Adrenal gland (tissue), 12 donors: ENCODE results near the gene NPIPA5. TPM values are rescaled to one million over a fixed set of nuclear protein-coding genes. Genes with fewer than 3 reads are reported as not detected.
A peak's percentile ranks its signal among the peaks of the same experiment; 100 is the strongest.
"Not testable (repeated sequence)": the region's sequence is repeated elsewhere in the genome, so short reads cannot be mapped to it uniquely, and the experiment has no call there.

ENCODE experiments used
- DNase-seq, 7 donors: peaks; one replicate each; pipeline ENCODE4 v3.0.0-alpha.2; 2019 to 2020
- H3K27ac ChIP-seq, 5 donors: fragments of 200-600 bp; sonication (generic) in 4 of 5; 1 replicate in 3 of 5; 2 replicates in 2 of 5; pipeline versions ENCODE4 v1.5.1 to v1.8.0; 2016 to 2020; ENCODE audit warnings: mild to moderate bottlenecking in 1 of 5
- H3K27me3 ChIP-seq: fragments of 200-600 bp; 2 replicates; pipeline ENCODE4 v1.8.0; 2021
- H3K36me3 ChIP-seq, 2 donors: fragments of 200-600 bp; replicated peaks in 1 of 2; 1 replicate in 1 of 2; 2 replicates in 1 of 2; pipeline versions ENCODE4 v1.5.1 to v1.8.0; 2018 to 2022
- H3K4me1 ChIP-seq, 2 donors: fragments of 200-600 bp; replicated peaks in 1 of 2; 1 replicate in 1 of 2; 2 replicates in 1 of 2; pipeline versions ENCODE4 v1.5.1 to v1.8.0; 2018 to 2021
- H3K4me3 ChIP-seq, 4 donors: fragments of 200-600 bp; sonication (generic) in 3 of 4; one replicate each; pipeline ENCODE4 v1.5.1; 2016 to 2018
- H3K9me3 ChIP-seq, 3 donors: fragments of 200-600 bp; sonication (generic) in 1 of 3; replicated peaks in 1 of 3; 1 replicate in 2 of 3; 2 replicates in 1 of 3; pipeline versions ENCODE4 v1.5.1 to v1.8.0; 2016 to 2021
- POLR2A ChIP-seq, 2 donors: fragments of 450-650 bp; IDR thresholded peaks; one replicate each; pipeline ENCODE4 v1.6.1; 2017; ENCODE audit warnings: antibody characterized with exemption in 2 of 2, mild to moderate bottlenecking in 2 of 2, moderate library complexity in 1 of 2
- WGBS, 4 donors: extraction: QIAGEN DNeasy Blood & Tissue Kit in 2 of 4; methylation state at CpG; one replicate each; pipeline versions ENCODE4 v1.1.5 to v1.1.7; 2013 to 2017; 5-methylcytosine and 5-hydroxymethylcytosine counted together
- intact Hi-C, 2 donors: fragments of 100-400 bp; cut with DNase I; formaldehyde crosslinking; loops; one replicate each; pipeline versions ENCODE4 v1.14.1 to v1.15.0; 2022 to 2023
- polyA plus RNA-seq, 3 donors: library from polyadenylated mRNA; stranded (reverse); fragments of 200-250 nt in 2 of 3; fragments of 350-450 nt in 1 of 3; fragmentation: Illumina TruSeq in 1 of 3; extraction: RNeasy Lipid Tissue Mini Kit (QIAGEN cat#74804) in 1 of 3; gene quantifications; one replicate each; pipeline ENCODE4 v1.2.3, GENCODE V29; 2013 to 2014
- total RNA-seq, 9 donors: library from RNA; depleted of rRNA in 4 of 9; stranded (reverse); fragments of >200 nt in 4 of 9; fragments of 120-200 nt in 1 of 9; fragmentation: NEBNext Ultra II Directional in 1 of 9; extraction: Animal tissue kit (Norgen Biotek cat#: 25700) in 1 of 9; gene quantifications; one replicate each; pipeline versions ENCODE4 v1.1.0 to v1.2.4, GENCODE V29; 2013 to 2023
- TF ChIP-seq, protein P1 (sequence below), 6 experiments: fragments of 450-650 bp in 4 of 6; fragments of 200-600 bp in 2 of 6; sonication (generic) in 1 of 6; IDR thresholded peaks; 1 replicate in 5 of 6; 2 replicates in 1 of 6; pipeline versions ENCODE4 v1.5.1 to v1.8.0; 2016 to 2021; ENCODE audit warnings: antibody characterized with exemption in 6 of 6, mild to moderate bottlenecking in 2 of 6, moderate library complexity in 1 of 6
- donor health status: healthy with polysubstance abuse.
- donor health status: Bipolar disorder and iron deficiency.
- donor health status: DM: yes; HTN: yes; CAD: no.
- donor health status: DM: no; HTN: no; CAD: no.
- donor health status: DM: no; HTN: no; CAD: no.
- donor health status: DM: yes; HTN: yes; CAD: no.

The NPIPA5 gene
- total and polyA plus RNA-seq, 12 donors = 4.0 to 169 (median 12.3) TPM

DNA sequence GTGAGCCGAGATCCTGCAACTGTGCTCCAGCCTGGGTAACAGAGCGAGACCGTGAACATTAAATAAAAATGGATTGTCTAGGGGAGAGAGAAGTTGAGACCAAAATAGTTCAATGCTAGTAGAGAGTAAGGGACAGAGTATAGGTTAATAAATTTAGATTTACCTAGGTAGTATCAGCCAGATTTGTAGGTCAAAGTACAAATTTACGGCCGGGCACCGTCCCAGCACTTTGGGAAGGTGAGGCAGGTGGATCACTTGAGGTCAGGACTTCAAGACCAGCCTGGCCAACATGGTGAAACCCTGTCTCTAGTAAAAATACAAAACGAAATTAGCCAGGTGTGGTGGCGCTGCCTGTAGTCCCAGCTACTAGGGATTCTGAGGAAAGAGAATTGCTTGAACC is 44.1 kb upstream of the NPIPA5 start:
- Histone ChIP-seq H3K27ac (no peak overlapping the region), H3K27me3 (no peaks in the 10 kb centered on the region), H3K9me3 (no peaks in the 10 kb centered on the region), H3K4me1 (no peaks in the 10 kb centered on the region), H3K36me3 (no peaks in the 10 kb centered on the region), H3K4me3 (no peak overlapping the region)
- 80 to 88% (median 85%) methylated on average over 8 of the region's 8 CpGs for WGBS, 4 donors
- TF ChIP-seq, protein P1, sequence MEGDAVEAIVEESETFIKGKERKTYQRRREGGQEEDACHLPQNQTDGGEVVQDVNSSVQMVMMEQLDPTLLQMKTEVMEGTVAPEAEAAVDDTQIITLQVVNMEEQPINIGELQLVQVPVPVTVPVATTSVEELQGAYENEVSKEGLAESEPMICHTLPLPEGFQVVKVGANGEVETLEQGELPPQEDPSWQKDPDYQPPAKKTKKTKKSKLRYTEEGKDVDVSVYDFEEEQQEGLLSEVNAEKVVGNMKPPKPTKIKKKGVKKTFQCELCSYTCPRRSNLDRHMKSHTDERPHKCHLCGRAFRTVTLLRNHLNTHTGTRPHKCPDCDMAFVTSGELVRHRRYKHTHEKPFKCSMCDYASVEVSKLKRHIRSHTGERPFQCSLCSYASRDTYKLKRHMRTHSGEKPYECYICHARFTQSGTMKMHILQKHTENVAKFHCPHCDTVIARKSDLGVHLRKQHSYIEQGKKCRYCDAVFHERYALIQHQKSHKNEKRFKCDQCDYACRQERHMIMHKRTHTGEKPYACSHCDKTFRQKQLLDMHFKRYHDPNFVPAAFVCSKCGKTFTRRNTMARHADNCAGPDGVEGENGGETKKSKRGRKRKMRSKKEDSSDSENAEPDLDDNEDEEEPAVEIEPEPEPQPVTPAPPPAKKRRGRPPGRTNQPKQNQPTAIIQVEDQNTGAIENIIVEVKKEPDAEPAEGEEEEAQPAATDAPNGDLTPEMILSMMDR (IDR thresholded peaks at IDR 0.05) = no peak
- intact Hi-C loops = loop anchor here in 1 of 2 donors (10.0 kb wide), 1 partner anchor 283 kb away; no protein-coding TSS in a partner anchor
- no peak for DNase-seq

DNA sequence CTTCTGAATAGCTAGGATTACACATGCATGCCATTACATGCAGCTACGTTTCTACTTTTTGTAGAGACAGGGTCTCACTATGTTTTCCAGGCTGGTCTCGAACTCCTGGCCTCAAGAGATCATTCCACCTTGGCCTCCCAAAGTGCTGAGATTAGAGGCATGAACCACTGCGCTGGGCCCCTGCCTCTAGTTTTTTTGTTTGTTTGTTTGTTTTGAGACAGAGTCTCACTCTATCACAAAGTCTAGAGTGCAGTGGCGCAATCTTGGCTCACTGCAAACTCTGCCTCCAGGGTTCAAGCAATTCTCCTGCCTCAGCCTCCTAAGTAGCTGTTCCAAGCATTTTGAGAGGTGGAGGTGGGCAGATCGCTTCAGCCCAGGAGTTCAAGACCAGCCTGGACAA is 43.6 kb upstream of the NPIPA5 start:
- WGBS, 4 donors = 80 to 92% (median 87%) methylated on average over 5 of the region's 5 CpGs
- intact Hi-C loops = loop anchor here in 1 of 2 donors (10.0 kb wide), 1 partner anchor 283 kb away; no protein-coding TSS in a partner anchor
- H3K9me3 ChIP-seq, H3K27ac ChIP-seq, H3K36me3 ChIP-seq, DNase-seq, H3K4me3 ChIP-seq, H3K4me1 ChIP-seq, H3K27me3 ChIP-seq: not testable (repeated sequence)

DNA sequence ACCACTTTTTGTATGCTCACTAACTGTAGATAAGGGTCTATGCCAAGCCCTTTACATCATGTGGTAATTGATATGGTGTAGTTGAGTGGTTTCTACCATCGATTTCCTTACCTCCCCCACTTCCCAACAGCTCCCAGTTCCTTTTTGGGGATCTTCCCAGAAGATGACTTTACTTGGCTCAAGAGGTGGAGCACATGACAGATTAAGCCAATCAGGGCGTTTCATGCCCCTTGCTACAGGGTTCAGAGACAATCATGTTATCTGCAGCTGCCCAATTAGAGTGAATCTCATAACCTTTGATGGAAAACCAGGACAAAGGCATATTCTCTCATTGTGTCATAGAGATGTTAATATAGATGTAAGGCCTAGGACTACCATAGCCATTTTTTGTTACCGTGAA is 40.1 kb upstream of the NPIPA5 start:
- no peaks in the 10 kb centered on the region for H3K27me3 ChIP-seq
- H3K27ac ChIP-seq = no peak overlapping the region
- DNase-seq = peak in 1 of 7 donors; percentile 2
- intact Hi-C loops = no loop called here
- peaks cover 0 to 12% of the 10 kb centered on the region in 2 donors for H3K4me1 ChIP-seq
- H3K36me3 ChIP-seq = no peaks in the 10 kb centered on the region
- TF ChIP-seq POLR2A (IDR thresholded peaks at IDR 0.05) = no peak
- TF ChIP-seq, protein P1 (IDR thresholded peaks at IDR 0.05) = no peak
- H3K9me3 ChIP-seq = no peaks in the 10 kb centered on the region
- H3K4me3 ChIP-seq = no peak overlapping the region
- WGBS, 4 donors = 71 to 89% (median 86%) methylated on average over 3 of the region's 3 CpGs

DNA sequence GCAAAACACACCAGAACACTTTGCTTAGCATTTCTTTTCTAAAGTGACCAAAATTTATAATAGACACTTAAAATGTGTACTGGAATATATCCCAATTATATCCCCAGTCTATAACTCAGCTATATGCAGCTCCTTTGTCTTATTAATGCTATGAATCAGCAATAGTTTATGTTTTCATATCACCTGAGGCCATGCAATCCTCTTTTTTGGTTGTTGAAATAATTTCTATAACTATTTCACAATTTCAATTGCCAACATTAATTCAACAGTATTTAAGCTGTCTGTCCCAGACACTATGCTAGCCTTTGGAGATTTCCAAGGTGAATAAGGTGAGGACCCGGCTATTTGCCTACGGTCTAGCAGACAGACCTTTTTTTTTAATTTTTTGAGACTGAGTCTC is 39.1 kb upstream of the NPIPA5 start:
- no peaks in the 10 kb centered on the region for H3K27me3 ChIP-seq
- no peak for TF ChIP-seq POLR2A (IDR thresholded peaks at IDR 0.05)
- TF ChIP-seq, protein P1 (IDR thresholded peaks at IDR 0.05) = no peak
- peaks cover 0 to 12% of the 10 kb centered on the region in 2 donors for H3K4me1 ChIP-seq
- H3K9me3 ChIP-seq = no peaks in the 10 kb centered on the region
- H3K4me3 ChIP-seq = no peak overlapping the region
- no peak overlapping the region for H3K27ac ChIP-seq
- DNase-seq = no peak
- H3K36me3 ChIP-seq = no peaks in the 10 kb centered on the region
- WGBS, 4 donors = 92 to 94% (median 94%) methylated on average over 2 of the region's 2 CpGs
- intact Hi-C loops = no loop called here

DNA sequence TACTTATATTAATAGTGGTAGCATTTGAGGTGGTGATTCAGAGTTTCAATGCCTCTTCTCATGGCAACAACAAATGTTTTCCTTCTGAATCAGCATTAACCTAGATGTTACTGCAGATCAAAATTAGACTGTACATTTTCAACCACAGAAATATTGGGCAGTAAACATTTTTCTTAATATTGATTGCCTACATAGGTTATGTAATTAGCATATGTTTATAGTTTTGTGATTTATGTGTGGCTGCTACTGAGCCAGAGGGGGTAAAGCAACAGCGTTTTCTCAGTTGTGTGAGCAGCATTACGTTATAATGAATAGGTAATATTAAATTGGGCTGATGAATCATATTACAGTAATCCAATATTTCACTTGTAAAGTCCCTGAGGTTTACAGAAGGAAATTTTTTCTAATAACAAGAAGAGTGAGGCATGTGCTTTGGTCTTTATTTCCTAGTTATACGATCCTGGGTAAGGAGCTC is 37.5 kb upstream of the NPIPA5 start:
- H3K36me3 ChIP-seq = no peaks in the 10 kb centered on the region
- peak in 1 of 7 donors; percentile 18 for DNase-seq
- no peak overlapping the region for H3K4me3 ChIP-seq
- 33 to 38% (median 37%) methylated on average over 3 of the region's 3 CpGs for WGBS, 4 donors
- H3K9me3 ChIP-seq = no peaks in the 10 kb centered on the region
- H3K27ac ChIP-seq = peak overlapping the region in 1 of 5 donors; percentile 3
- TF ChIP-seq POLR2A (IDR thresholded peaks at IDR 0.05) = peak in 1 of 2 donors; percentile 14
- TF ChIP-seq, protein P1 (IDR thresholded peaks at IDR 0.05) = no peak
- no peaks in the 10 kb centered on the region for H3K27me3 ChIP-seq
- peaks cover 0 to 12% of the 10 kb centered on the region in 2 donors for H3K4me1 ChIP-seq
- intact Hi-C loops = no loop called here

DNA sequence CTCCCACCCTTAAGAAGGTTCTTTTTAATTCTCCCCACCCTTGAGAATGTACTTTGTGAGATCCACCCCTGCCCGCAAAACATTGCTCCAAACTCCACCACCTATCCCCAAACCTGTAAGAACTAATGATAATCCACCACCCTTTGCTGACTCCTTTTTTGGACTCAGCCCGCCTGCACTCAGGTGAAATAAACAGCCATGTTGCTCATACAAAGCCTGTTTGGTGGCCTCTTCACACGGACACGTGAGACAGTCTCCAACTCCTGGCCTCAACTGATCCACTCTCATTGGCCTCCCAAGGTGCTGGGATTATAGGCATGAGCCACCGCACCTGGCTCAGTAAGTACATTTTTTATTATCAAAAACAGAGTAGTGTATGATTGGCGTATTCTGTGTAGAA is 31.4 kb upstream of the NPIPA5 start:
- H3K4me3 ChIP-seq, H3K27me3 ChIP-seq, DNase-seq, H3K36me3 ChIP-seq, H3K27ac ChIP-seq, H3K4me1 ChIP-seq, H3K9me3 ChIP-seq, intact Hi-C loops: not testable (repeated sequence)
- 92 to 98% (median 96%) methylated on average over 6 of the region's 6 CpGs for WGBS, 4 donors

DNA sequence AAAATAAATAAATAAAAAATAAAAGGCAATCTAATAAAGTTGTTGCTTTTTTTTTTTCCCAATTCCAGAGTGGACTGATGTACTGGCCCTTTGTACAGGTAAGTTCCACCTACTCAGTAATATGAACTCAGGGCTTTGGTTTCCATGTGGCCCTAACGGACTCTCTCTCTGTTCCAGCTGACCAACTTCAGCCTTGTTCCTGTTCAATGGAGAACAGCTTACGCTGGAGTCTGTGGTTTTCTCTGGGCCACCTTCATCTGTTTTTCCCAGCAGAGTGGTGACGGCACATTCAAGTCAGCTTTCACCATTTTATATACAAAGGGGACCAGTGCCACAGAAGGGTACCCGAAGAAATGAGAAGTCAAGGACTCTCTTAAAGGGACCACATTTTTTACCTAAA is 29.7 kb upstream of the NPIPA5 start:
- H3K27me3 ChIP-seq, H3K4me1 ChIP-seq, H3K9me3 ChIP-seq, DNase-seq, H3K4me3 ChIP-seq, H3K27ac ChIP-seq, intact Hi-C loops, H3K36me3 ChIP-seq: not testable (repeated sequence)
- WGBS, 4 donors = 81 to 86% (median 84%) methylated on average over 4 of the region's 4 CpGs
